GM19351 (cell line): ENCODE results near the gene ITGB7.

Experiments
- ATAC-seq: cut with Tn5 transposase; IDR thresholded peaks from one replicate; pipeline ENCODE4 v1.9.1; 2021; ENCODE audit warnings: mild to moderate bottlenecking, moderate library complexity; ENCODE audit not compliant: unreplicated experiment

ITGB7 gene

GRCh38 chr12:53197011-53197640 lies 9.9 kb downstream of the ITGB7 start:
- ATAC-seq, result no peak

GRCh38 chr12:53196486-53196885 lies 10.6 kb downstream of the ITGB7 start:
- no peak for ATAC-seq

GRCh38 chr12:53195516-53196420 lies 11.3 kb downstream of the ITGB7 start:
- no peak for ATAC-seq

DNA sequence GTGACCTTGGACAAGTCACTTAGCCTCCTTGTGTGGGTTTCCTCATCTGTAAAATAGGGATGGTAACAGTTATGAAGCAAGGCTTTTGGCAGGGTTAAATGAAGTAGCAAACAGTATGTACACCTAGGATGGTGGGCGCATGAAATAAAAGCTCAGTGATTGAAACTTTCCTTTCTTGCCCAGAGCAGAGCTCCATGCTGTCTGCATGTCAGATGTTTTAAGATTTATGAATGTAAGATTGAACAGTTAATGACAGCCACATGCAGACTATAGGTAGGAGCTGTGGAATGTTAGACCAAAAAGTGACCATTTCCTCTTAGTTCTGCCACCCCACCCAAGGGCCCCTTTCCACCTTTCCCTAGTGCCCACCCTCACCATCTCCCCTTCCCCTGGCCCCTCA lies 12.1 kb downstream of the ITGB7 start:
- ATAC-seq, result no peak

DNA sequence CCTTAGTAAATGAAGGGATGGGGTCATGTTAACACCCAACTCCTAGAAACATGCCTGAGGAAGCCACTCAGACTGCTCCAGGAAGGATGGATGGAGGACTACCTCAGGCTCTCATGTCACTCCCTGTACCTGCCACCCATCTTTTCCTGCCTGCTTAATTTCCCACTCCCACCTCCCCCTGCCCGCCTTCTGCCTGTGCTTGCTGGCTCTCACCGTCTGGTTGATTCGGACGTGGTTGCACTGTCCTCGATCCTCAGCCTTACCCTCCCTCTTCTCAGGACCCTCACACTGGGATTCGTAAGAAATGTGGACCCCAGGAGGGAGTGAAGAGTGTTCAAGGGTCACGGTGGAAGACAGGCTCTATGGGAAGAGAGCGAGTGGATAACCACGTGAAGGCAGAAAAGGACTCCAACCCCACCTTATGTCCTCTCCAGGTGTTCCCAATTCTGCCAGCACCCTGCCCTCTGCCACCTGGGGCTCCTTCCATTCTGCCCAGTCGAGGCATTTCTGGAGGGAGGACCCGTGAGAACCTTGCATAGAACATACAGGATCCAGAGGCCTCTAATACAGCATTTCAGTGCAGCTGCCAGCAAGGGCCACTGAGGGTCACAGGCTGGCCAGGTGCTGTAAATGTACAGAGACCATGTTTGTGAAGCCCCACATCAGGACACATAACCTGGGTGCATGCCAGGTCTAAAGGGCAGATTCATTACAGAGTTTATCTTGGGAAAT lies 12.9 kb downstream of the ITGB7 start:
- no peak for ATAC-seq

DNA sequence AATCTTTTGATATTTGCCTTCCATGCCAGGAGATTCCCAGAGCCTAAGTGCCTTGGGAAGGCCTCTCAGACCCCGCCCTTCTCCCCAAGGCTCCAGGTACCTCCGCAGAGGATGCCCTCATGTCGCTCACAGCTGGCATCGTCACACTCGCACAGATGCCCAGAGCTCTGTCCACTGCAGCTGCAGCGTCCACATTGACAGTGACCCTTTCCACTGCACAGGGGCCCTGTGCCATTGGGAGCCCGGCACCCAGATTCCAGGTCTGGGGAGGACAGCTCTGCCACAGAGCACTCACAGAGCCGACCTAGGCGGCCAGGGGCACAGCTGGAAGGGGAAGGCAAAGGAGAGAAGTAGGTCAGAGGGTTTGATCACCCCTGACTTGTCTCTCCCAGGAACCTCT lies 14.0 kb downstream of the ITGB7 start:
- ATAC-seq, result no peak

DNA sequence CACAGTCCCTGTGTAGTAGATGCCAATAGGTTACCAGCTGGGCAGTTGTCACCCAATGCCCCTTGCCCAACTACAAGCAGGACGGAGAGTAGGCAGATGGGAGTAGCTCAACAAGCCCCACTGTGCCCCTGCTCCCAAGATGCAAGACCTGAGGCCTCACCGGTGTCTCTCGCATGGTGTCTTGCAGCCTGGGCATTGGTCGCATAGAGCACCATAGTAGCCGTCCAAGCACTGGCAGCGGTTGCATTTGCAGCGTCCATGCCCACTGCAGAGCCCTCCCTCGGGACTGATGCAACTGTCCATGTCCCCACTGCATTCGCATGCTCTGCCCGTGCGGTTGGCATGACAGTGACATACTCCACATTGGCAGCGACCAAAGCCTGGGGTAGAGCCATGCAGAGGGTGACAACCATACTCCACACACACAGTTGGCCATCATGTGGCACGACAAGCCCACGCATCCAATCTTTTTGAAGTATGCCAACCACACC lies 14.5 kb downstream of the ITGB7 start:
- ATAC-seq, result no peak

GRCh38 chr12:53191885-53192530 lies 15.0 kb downstream of the ITGB7 start:
- ATAC-seq, result no peak

DNA sequence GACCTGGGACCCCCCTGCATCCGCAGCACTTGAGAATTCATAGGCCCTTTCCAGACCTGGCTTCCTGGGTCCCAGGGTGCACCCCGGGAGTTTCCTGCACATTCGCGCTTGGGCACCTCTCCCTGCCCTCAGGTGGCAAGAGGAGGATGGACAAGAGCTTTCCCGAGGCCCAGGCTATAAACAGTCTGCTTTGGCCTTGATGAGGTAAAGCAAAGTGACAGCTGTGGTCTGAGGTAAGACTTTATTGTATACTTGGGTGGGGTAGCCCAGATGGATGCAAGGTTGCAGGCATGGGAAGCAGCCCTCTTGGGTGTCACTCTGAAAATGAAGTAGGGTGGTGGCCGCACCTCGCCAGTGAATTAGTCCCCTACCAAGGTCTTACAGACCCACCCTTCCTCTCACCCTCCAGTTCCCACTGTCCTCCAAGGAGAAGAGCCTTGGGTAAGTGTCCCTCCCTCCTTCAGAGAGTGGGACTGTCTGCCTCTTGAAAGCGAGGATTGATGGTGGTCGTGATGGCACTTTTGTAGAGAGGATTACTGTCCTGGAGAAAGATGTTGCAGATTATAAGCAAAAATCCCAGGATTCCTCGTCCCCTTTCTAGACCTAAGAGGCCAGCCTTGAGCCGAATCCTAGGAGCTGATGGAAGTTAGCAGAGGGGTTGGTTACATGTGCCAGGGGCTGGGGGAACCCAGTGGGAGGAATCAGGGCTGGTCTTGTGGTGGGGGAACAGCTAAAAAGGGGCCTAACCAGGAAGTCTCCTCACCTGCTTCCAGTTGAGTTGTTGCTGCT lies 15.8 kb downstream of the ITGB7 start:
- ATAC-seq, result no peak

- peak; percentile 76 for ATAC-seq
Measured at GRCh38 chr12:53190108-53190729, 16.8 kb downstream of the ITGB7 start.

GRCh38 chr12:53187145-53187899 lies 19.7 kb downstream of the ITGB7 start:
- ATAC-seq, result no peak

DNA sequence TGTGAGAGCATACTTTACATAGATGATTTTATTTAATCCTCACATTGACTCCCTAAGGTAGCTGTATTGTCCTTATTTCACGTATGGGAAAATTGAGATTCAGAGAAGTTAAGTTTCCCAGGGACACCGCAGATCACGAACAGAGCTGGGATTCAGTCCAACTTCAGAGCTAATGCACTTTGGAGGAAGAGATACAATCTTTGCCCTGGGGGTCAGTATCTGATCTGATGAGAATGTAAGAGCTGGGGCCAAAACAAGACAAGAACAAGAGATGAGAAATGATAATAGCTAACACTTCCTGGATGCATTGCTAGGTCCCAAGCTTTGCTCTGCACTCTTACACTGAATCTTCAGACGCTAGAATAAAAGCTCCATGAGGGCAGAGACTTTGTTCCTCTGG lies 20.3 kb downstream of the ITGB7 start:
- ATAC-seq, result no peak

DNA sequence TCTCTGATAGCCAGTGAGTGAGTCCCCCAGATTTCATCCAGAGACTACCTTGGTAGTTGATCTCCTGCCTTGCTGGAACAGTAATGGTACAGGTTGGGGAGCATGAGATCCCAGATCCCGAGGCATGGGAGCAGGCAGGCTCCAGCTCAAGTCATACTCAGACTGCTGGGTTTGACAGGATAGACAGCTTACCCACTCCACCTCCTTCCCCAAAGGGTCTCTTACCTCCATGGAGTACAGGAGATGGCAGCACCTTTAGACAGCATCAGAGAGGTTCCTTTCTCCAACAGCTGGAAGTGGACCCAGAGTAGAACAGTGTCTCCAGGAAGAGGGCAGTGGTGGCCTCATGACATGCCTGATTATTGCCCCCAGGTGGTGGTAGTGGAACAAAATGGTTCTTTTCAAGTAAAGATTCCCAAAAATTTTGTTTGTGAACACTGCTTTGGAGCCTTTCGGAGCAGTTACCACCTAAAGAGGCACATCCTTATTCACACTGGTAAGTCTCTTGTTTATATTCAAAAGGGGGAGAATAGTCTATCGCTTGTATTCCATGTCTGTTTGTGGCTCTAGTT lies 21.4 kb downstream of the ITGB7 start:
- no peak for ATAC-seq

DNA sequence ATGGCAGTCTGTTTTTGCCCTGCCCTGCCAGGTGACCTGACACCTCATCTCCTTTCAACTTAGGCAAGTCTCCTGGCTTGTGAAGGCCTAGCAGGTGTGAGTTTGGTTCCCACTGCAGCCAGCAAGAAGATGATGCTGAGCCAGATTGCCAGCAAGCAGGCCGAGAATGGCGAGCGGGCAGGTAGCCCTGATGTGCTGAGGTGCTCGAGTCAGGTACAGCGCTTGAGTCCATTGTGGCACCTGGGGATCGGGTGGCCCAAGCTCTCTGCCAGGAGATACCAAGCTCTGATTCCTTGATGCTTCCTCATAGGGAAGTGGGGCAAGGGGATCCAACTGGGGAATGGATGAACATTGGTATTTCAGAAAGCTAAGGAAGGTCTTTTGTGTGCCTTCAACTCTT lies 22.2 kb downstream of the ITGB7 start:
- no peak for ATAC-seq

GRCh38 chr12:53182903-53183302 lies 24.1 kb downstream of the ITGB7 start:
- no peak for ATAC-seq

DNA sequence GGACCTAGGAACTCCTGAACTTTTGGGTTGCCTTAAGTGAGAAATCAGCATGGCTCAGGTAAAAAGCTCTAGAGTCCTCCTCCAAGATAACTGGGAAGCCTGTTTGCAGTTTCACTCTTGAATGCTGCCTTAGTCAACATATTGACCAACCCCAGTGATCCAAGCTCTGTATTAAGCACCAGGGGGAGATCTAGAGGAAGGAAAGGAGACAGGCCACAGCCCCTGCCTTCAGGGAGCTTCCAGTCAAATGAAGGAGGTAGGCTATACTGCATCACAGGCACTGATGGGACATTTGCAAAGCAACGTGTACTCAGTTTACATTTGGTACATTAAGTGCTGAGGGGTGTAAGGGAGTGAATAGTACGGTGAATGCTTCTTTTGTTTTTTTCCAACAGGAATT lies 25.1 kb downstream of the ITGB7 start:
- ATAC-seq, result no peak

DNA sequence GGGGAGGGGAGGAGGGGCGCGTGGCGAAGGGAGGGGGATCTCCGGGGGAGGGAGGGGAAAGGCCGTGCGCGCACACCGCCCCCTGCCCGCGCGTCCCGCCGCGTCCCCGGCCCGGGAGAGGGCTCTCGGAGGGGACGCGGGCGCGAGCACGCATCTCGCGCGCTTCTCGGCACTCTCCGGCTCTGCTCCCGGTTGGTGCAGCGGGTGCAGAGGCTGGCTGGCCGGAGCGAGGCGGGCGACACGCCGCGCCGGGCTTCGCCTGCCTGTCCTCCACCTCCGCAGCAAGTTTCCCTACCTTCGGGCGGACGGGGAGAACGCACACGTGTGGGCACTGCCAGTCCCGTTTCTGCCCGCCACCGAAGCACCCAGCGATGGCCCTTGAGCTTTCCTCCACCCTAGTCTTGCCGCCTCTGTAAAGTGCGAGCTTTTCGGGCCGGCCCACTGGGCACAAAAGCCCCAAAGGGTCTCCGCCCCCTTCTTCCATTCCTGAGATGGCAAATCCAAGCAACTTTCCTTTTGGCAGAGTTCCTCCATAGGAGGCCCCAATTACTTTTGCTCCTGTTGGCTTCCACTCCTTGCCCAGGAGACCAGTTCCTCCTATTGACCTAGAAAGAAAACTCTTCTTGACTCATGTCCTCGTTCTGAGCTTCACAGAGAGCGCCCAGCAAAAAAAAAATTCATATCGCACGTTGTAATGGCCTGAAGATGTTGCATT lies 26.0 kb downstream of the ITGB7 start:
- ATAC-seq, result peak; percentile 53
